ENCODE results near the gene GPR21.

DNA sequence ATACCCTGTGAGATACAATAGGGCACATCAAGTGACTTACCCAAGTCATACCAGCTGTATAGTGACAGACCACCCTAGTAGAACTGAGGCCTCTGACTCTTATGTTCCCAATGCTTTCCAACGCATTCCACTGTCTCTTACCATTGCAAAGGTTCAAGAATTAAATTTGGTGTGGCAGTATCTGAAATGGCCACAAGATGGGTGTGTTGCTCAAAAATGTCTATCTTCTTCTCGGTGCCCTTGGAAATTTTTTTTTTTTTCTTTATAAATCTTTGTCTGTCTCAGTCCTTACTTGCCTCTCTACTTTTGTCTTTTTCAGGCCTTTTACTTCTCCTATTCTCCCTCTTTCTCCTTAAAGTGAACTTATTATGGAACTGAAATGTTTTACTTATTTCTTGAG, 48.4 kb downstream of the GPR21 start:
- TF ChIP-seq GATA2 (IDR thresholded peaks at IDR 0.05; ENCODE audit: low read depth, low read length) (no peak), GATA3 (IDR thresholded peaks at IDR 0.05; ENCODE audit: low read depth, low read length) (no peak)
